Natural killer cell (primary cell): ENCODE results near the gene RPS19BP1. TPM values are rescaled to one million over a fixed set of nuclear protein-coding genes. Genes with fewer than 3 reads are reported as not detected.

Experiments used
- ATAC-seq, 3 donors: fragments of 150-1000 bp in 2 of 3; fragments of 200-7000 bp in 1 of 3; cut with Tn5 transposase; 1 replicate in 1 of 3; 2 replicates in 2 of 3; pipeline ENCODE4 v1.10.0; 2021; ENCODE audit warnings: mild to moderate bottlenecking in 2 of 3, moderate library complexity in 2 of 3
- DNase-seq, 2 donors: peaks; one replicate each; pipeline versions ENCODE4 v3.0.0 to v3.0.0-alpha.2; 2013 to 2021; ENCODE audit warnings: mixed read lengths in 1 of 2
- H3K27ac ChIP-seq: one replicate; pipeline ENCODE4 v1.5.1; 2013; ENCODE audit warnings: mild to moderate bottlenecking, low read length
- H3K27me3 ChIP-seq: one replicate; pipeline ENCODE4 v1.6.1; 2013; ENCODE audit warnings: low read length; ENCODE audit not compliant: control insufficient read depth, insufficient read depth
- H3K36me3 ChIP-seq: one replicate; pipeline ENCODE4 v1.6.1; 2013; ENCODE audit warnings: low read length; ENCODE audit not compliant: control insufficient read depth, insufficient read depth
- H3K4me1 ChIP-seq: one replicate; pipeline ENCODE4 v1.6.1; 2013; ENCODE audit warnings: low read length; ENCODE audit not compliant: control insufficient read depth, insufficient read depth
- H3K4me3 ChIP-seq: one replicate; pipeline ENCODE4 v1.5.1; 2013; ENCODE audit warnings: low read length
- H3K9me3 ChIP-seq: one replicate; pipeline ENCODE4 v1.6.1; 2013; ENCODE audit warnings: low read length; ENCODE audit not compliant: control insufficient read depth, insufficient read depth
- H3K27ac Mint-ChIP-seq, 2 donors: one replicate each; pipeline ENCODE4 v1.8.0; 2022; ENCODE audit warnings: mild to moderate bottlenecking in 2 of 2, mixed read lengths in 2 of 2, moderate library complexity in 1 of 2
- H3K27me3 Mint-ChIP-seq, 2 donors: one replicate each; pipeline ENCODE4 v1.8.0; 2022; ENCODE audit warnings: low read depth in 2 of 2, mixed read lengths in 2 of 2
- H3K36me3 Mint-ChIP-seq: one replicate; pipeline ENCODE4 v1.8.0; 2022; ENCODE audit warnings: mixed read lengths
- H3K4me1 Mint-ChIP-seq, 2 donors: one replicate each; pipeline ENCODE4 v1.8.0; 2022; ENCODE audit warnings: mixed read lengths in 2 of 2
- H3K4me3 Mint-ChIP-seq: one replicate; pipeline ENCODE4 v1.8.0; 2022; ENCODE audit warnings: mild to moderate bottlenecking, moderate library complexity, mixed read lengths
- H3K9me3 Mint-ChIP-seq, 2 donors: one replicate each; pipeline ENCODE4 v1.8.0; 2022; ENCODE audit warnings: mixed read lengths in 2 of 2
- CTCF ChIP-seq: fragments of 200-600 bp; IDR thresholded peaks from one replicate; pipeline ENCODE4 v1.8.0; 2022; ENCODE audit warnings: antibody characterized with exemption
- WGBS: methylation state at CpG from one replicate; pipeline ENCODE4 v1.1.7; 2013; ENCODE audit warnings: missing lambda C conversion rate; ENCODE audit not compliant: insufficient coverage; 5-methylcytosine and 5-hydroxymethylcytosine counted together
- intact Hi-C: fragments of 100-400 bp; cut with micrococcal nuclease; formaldehyde crosslinking; loops from one replicate; pipeline ENCODE4 v1.14.2; 2022
- total RNA-seq, 4 donors: library from RNA; stranded (reverse); fragments of 120-200 nt in 1 of 4; gene quantifications; one replicate each; pipeline versions ENCODE4 v1.2.3 to v1.2.4, GENCODE V29; 2013 to 2022

RPS19BP1 gene
- total RNA-seq, 3 donors from 2014 or later (not counting 1 experiment from before 2014, with no cell fraction given) = 56.7 to 66.5 (median 61.3) TPM

GRCh38 chr22:39520226-39521105 is 12.1 kb downstream of the RPS19BP1 start, which contains the start of gene ATF4:
Gene ATF4, plus strand, starts transcription at chr22:39520562. Its CDS starts 884 bp downstream, at chr22:39521446.
- Mint-ChIP-seq H3K27me3 (no peaks in the 10 kb centered on the region), H3K9me3 (no peaks in the 10 kb centered on the region), H3K4me3 (peak within 1 kb of the TSS; percentile 98), H3K36me3 (peaks cover 8% of the 10 kb centered on the region), H3K4me1 (peaks cover 44% of the 10 kb centered on the region in 2 donors), H3K27ac (peak within 1 kb of the TSS; percentile 96 to 98)
- no peak for TF ChIP-seq CTCF
- DNase-seq = peak; percentile 92 to 99
- H3K4me3 ChIP-seq = peak within 1 kb of the TSS; percentile 97
- intact Hi-C loops = loop anchor here (1.0 kb wide), 3 partner anchors 12 to 524 kb away; partner anchors contain the start of genes MIEF1 and RPS19BP1
- WGBS = 0% methylated on average over 85 of the region's 86 CpGs
- peak within 1 kb of the TSS; percentile 91 for H3K27ac ChIP-seq
- peak; percentile 58 to 82 (median 67) for ATAC-seq
- no peaks in the 10 kb centered on the region for H3K27me3 ChIP-seq
- H3K9me3 ChIP-seq = no peaks in the 10 kb centered on the region
- peaks cover 41% of the 10 kb centered on the region for H3K36me3 ChIP-seq
- peaks cover 47% of the 10 kb centered on the region for H3K4me1 ChIP-seq

GRCh38 chr22:39519681-39520225 is 12.8 kb downstream of the RPS19BP1 start:
- H3K27ac ChIP-seq = peak overlapping the region; percentile 91
- Mint-ChIP-seq H3K4me3 (peak overlapping the region; percentile 98), H3K27ac (peak overlapping the region; percentile 96 to 98), H3K36me3 (peaks cover 8% of the 10 kb centered on the region), H3K27me3 (no peaks in the 10 kb centered on the region), H3K9me3 (no peaks in the 10 kb centered on the region), H3K4me1 (peaks cover 37 to 38% of the 10 kb centered on the region in 2 donors)
- ATAC-seq (peak; percentile 88 to 95 (median 88)), DNase-seq (no peak)
- H3K4me1 ChIP-seq = peaks cover 45% of the 10 kb centered on the region
- H3K9me3 ChIP-seq = no peaks in the 10 kb centered on the region
- intact Hi-C loops = loop anchor here (1.0 kb wide), 3 partner anchors 13 to 525 kb away; partner anchors contain the start of genes MIEF1 and RPS19BP1
- under 1% methylated on average over 47 of the region's 47 CpGs for WGBS
- H3K27me3 ChIP-seq = no peaks in the 10 kb centered on the region
- no peak for TF ChIP-seq CTCF
- peak overlapping the region; percentile 97 for H3K4me3 ChIP-seq
- peaks cover 44% of the 10 kb centered on the region for H3K36me3 ChIP-seq

GRCh38 chr22:39518996-39519680 is 13.4 kb downstream of the RPS19BP1 start:
- peak overlapping the region; percentile 91 for H3K27ac ChIP-seq
- no peak for TF ChIP-seq CTCF
- Mint-ChIP-seq H3K36me3 (peaks cover 8% of the 10 kb centered on the region), H3K27ac (peak overlapping the region; percentile 96 to 98), H3K27me3 (no peaks in the 10 kb centered on the region), H3K9me3 (no peaks in the 10 kb centered on the region), H3K4me1 (peaks cover 34 to 40% of the 10 kb centered on the region in 2 donors), H3K4me3 (peak overlapping the region; percentile 98)
- intact Hi-C loops = no loop called here
- peaks cover 44% of the 10 kb centered on the region for H3K36me3 ChIP-seq
- ATAC-seq (no peak), DNase-seq (no peak)
- H3K4me3 ChIP-seq = peak overlapping the region; percentile 97
- peaks cover 39% of the 10 kb centered on the region for H3K4me1 ChIP-seq
- no peaks in the 10 kb centered on the region for H3K27me3 ChIP-seq
- WGBS = 11% methylated on average over 24 of the region's 24 CpGs
- no peaks in the 10 kb centered on the region for H3K9me3 ChIP-seq
